C4-2B (cell line): ENCODE measurements around the gene F7.

Experiments
- H3K27ac ChIP-seq: fragments of 450-650 bp; 2 replicates; pipeline ENCODE4 v1.5.1; 2017
- ZFX ChIP-seq: fragments of 450-650 bp; IDR thresholded peaks from 2 replicates; pipeline ENCODE4 v1.6.1; 2017
- TF ChIP-seq, protein P1 (sequence below): fragments of 450-650 bp; conservative IDR thresholded peaks from 2 replicates; pipeline ENCODE4 v1.5.1; 2017; ENCODE audit warnings: mild to moderate bottlenecking

Gene F7

DNA sequence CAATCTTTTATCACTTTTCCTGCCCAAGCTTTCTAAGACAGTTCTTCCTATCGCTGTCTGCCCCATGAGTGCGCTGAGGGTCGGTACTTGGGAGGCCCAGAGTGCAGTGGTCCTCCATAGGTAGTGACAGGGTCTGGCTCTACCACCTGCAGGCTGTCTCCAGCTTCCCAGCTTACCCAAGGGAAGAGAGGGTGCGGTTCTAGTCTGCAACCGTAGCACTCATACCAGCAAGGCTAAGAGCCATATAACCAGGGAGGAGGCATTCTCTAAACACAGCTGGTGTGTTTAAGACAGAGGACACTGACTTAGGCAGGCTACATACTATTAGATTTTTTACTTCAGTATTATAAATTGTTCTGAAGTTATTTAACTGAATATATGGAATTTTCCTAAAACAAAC lies 61.1 kb downstream of the F7 start:
- no peak for TF ChIP-seq ZFX
- TF ChIP-seq, protein P1, sequence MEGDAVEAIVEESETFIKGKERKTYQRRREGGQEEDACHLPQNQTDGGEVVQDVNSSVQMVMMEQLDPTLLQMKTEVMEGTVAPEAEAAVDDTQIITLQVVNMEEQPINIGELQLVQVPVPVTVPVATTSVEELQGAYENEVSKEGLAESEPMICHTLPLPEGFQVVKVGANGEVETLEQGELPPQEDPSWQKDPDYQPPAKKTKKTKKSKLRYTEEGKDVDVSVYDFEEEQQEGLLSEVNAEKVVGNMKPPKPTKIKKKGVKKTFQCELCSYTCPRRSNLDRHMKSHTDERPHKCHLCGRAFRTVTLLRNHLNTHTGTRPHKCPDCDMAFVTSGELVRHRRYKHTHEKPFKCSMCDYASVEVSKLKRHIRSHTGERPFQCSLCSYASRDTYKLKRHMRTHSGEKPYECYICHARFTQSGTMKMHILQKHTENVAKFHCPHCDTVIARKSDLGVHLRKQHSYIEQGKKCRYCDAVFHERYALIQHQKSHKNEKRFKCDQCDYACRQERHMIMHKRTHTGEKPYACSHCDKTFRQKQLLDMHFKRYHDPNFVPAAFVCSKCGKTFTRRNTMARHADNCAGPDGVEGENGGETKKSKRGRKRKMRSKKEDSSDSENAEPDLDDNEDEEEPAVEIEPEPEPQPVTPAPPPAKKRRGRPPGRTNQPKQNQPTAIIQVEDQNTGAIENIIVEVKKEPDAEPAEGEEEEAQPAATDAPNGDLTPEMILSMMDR, result no peak

DNA sequence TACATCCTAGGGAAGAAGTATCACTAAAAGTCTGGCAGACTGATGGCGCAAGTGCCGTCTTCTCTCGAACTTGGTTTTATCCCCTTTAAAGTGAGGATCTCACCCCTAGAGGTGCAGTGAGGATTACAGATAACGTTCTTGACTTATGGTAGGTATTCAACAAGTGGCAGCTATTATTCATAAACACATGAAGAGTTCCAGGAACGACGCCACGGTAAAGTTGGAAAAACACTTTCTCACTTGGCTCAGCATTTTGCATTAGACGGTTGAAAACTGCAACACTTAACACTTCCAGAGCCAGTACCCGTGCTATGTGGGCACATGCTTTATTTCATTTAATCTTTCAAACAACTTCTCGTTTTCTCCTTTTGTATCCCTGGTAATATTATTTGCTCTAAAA lies 61.6 kb downstream of the F7 start:
- TF ChIP-seq, protein P1, result no peak
- TF ChIP-seq ZFX, result no peak
- H3K27ac ChIP-seq, result no peak overlapping the region

More for the DNA sequence above, 61.1 kb downstream of the F7 start:
- H3K27ac ChIP-seq, result no peak overlapping the region

DNA sequence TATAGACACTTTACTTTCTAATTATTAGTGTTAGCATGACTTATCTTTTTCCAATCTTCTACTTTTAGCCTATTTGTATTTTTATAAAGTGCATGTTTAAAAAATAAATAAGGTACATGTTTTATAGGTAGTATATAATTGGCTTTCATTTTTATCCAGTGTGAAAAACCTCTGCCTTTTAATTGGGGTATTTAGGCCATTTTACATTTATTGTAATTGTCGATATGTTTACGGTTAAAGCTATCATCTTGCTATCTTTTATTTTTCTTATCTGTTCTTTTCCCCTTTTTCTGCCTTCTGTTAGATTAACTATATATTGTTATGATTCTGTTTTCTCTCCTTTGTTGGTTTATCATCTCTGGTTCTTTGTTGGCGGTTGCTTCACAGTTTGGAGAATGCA lies 62.0 kb downstream of the F7 start:
- no peak overlapping the region for H3K27ac ChIP-seq
- TF ChIP-seq, protein P1, result no peak
- TF ChIP-seq ZFX, result no peak

DNA sequence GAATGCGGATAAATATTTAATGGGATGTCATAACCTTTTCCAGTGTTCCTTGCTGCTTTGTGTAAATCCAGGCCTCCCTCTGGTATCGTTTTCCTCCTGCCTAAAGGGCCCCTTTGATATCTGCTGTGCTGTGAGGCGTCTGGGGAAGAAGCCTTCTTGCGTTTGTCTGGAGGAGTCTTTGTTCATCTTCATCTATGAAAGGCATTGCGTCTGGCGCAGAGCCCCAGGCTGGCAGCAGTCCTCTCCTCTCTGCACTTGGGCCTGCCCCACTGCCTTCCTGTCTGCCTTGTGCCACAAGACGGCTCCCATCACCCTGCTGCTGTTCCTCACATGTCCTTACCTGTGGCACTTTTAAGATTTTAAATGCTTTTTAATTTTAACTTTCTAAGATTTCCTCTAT lies 62.6 kb downstream of the F7 start:
- TF ChIP-seq, protein P1, result no peak
- no peak for TF ChIP-seq ZFX

DNA sequence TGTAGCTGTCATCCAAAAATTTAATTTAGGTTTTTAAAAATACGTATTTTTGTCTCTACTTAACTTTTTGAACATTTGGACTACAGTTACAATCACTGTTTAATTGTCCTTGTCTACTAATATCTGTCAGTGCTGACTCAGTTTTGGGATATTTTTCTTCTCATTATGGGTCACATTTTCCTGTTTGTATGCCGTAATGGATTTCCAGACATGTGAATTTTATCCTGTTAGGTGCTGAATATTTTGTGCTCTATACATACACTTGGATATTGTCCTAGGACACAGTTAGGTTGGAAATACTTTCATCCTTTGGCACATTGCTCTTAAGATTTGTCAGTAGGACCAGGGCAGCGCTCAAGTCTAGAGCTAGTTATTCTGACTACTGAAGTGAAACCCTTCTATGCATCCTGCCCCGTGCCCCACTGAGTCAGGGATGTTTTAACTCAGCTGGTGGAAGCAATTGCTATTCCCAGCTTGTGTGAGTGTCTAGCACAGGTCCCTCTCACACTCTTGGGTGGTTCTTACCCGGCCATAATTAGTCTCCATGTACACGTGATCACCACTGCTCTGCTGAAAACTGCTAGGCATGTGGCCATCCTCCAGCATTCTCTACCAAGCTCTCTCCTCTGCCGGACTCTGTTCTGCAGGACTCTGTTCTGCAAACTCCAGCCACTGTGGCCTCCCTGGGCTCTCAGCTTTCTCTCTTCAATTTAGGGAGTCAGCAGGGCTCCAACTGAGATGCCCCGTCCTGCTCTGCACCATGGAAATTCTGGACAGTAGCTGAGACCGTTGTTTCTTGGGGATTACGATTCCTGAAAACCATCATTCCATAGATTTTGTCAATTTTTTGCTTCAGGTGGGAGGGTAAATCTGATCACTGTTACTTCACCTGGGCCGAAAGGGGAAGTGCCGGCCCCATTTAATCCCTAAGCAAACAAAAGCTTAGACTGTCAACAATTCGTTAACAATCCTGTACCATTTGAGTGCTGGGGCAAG lies 64.0 kb downstream of the F7 start:
- TF ChIP-seq ZFX, result no peak
- TF ChIP-seq, protein P1, result no peak
- peak overlapping the region; percentile 66 for H3K27ac ChIP-seq

More for the DNA sequence above, 62.6 kb downstream of the F7 start:
- H3K27ac ChIP-seq, result no peak overlapping the region
